Stimulated activated CD4-positive, alpha-beta T cell treated with anti-CD3 and anti-CD28 coated beads, Interleukin-1b, Interleukin-23, amount 100 ng/mL, for 4 hours (primary cell): ENCODE measurements around the gene UNC80.

Experiments used
- DNase-seq, 2 donors: peaks; one replicate each; pipeline ENCODE4 v3.0.0-alpha.2; 2020; ENCODE audit warnings: low read depth in 2 of 2

Gene UNC80

DNA sequence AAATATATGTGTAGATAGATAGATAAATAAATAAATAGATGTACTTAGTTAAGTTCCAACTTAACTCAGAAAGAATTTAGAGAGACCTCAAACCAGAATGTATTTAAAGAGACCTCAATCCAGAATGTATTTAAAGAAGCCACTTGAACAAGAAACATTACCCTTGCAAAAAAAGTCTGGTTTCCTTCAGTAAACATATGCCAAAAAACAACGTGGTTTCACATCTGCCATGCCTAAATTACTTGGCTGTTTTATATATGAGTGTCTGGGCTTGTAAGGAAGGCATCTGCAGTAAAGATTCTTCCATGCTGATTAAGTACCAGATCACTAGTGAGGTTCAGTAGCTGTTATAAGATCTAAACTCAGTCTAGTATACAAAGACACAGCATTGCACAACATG lies 201.7 kb downstream of the UNC80 start:
- DNase-seq: no peak

GRCh38 chr2:209974576-209974975 lies 202.9 kb downstream of the UNC80 start:
- no peak for DNase-seq

GRCh38 chr2:209976698-209977385 lies 205.2 kb downstream of the UNC80 start:
- no peak for DNase-seq

GRCh38 chr2:209977386-209978239 lies 206.0 kb downstream of the UNC80 start:
- no peak for DNase-seq

- DNase-seq: no peak
Observed at GRCh38 chr2:209984291-209984690, 212.7 kb downstream of the UNC80 start.

DNA sequence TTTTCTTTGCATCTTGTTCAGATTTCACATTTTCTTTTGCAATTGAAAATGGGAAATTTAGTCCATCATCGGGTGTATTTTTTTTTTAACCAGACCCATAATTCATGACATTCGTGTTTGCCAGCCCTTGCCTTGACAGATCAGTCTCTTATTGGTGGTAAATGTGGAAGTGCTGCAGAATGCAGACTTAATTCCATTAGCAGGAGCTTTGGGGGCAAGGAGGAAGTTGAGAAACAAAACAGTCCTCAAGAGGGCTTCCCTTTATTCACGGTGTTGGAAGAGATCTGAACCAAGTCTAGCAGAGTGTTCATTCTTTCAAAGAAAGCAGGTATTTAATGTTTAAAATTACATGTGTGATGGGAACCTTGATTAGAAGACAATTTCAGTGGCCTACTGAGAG lies 214.2 kb downstream of the UNC80 start:
- DNase-seq: no peak

GRCh38 chr2:209986415-209986814 lies 214.8 kb downstream of the UNC80 start:
- no peak for DNase-seq

DNA sequence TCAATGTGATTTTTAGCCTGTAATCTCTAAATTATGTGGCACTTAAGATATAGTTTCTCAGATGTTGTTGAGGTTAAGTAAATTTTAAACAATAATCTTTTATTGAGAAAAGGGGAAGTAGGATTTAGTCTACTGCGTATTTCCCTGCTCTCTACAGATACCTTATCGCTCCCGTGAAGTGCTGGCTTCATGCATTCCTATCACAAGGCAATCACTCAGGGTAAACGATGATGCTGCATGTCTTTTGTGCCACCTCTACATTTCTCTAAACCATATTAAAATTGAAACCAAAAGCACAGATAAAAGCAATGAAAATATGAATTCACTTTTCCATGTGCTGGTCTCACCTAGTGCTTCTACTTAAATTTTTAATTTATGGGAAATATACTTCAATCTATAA lies 216.4 kb downstream of the UNC80 start:
- DNase-seq: no peak

DNA sequence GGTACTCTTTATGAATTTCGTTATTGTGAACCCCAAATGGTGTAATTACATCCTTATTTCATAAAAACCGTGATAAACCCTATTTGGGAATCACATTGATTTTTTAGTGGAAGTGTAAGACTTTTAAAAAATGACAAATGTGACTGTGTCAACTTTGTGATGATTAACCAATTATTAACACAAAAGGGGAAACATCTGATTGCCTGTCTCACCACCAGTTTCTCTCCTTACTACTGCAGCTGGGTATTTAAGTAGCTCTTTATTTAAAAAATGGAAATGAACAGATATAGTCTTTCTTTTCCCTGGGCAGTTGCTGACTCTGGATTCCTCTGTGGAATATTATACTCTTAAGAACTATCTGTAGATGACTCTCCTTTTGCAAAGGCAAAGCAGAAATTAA lies 219.2 kb downstream of the UNC80 start:
- no peak for DNase-seq

DNA sequence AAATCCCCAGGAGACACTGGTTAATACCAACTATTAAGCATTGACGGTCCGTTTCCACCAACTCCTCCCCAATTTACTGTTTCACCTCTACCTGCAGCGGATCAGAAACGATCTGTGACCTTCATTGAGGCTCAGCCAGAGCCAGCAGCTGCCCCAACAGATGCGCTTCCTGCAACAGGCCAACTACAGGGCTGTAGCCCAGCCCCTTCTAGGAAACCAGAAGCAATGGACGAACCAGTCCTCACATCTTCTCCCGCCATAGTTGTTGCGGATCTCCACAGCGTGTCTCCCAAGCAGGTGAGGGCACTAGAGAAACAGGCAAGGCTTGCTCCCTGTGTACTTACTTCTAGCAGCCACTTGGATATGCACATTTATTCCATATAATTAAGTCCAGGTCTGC lies 222.3 kb downstream of the UNC80 start:
- no peak for DNase-seq

- no peak for DNase-seq
Observed at GRCh38 chr2:209998596-209998995, 227.0 kb downstream of the UNC80 start.

GRCh38 chr2:210000464-210001324 lies 229.1 kb downstream of the UNC80 start:
- DNase-seq: no peak

GRCh38 chr2:210002158-210003157 lies 230.8 kb downstream of the UNC80 start, which contains the start of gene RPE:
Gene RPE, plus strand, starts transcription at chr2:210002638. Its CDS starts 24 bp downstream, at chr2:210002662.
- DNase-seq: peak; percentile 97 to 98

DNA sequence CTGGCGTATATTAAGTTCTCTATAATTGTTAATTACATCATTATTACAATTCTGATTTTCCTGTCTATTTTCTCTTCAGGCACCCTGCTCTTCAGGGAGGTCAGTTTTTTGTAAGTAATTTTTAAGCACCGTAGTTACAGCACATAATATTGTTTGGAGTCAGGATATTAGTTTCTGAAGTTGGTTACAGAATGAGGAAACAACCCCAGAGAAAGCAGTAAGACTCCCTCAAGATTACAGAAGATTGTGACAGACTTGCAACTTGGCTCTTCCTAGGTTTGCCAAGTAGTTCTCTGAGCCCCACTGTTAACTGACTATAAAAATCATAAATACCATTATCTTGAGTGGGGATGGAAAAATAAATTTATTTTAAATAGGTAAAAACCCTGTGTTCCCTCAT lies 231.7 kb downstream of the UNC80 start:
- no peak for DNase-seq

DNA sequence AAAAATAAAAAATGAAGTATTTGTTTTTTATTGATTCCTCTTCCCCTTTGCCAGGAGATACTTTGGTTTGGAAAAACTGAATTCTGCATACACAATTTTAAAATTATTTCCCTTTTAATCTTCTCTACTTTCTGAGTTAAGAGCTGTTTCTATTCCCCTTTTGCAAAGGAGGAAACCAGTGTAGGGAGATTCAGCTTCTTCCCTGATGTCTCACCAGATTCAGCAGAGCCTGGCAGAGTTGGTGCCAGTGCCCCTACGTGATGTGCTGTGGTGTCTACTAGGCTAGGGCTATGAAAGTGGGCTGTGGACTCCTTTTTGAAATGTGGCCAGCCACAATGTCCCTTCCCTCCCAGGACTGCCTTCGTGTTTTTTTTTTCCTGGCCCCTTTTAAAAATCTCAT lies 233.2 kb downstream of the UNC80 start:
- no peak for DNase-seq

DNA sequence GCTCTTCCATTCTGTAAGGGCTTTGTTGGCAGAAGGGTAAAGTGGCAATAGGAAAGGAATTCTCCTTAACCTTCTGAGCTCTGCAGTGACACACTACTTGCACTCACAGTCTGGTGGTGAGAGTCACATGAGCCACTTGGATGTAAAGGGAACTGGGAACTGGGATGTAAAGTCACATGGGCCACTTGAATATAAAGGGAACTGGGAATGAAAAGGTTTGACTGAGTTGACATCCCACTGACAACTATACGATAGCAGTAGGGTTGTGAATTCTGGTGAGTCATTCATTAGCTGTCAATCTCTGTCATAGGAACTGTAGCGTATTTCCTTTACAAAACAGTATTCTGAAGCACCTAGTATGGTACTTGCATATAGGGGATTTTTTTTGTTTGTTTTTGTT lies 236.3 kb downstream of the UNC80 start:
- no peak for DNase-seq

DNA sequence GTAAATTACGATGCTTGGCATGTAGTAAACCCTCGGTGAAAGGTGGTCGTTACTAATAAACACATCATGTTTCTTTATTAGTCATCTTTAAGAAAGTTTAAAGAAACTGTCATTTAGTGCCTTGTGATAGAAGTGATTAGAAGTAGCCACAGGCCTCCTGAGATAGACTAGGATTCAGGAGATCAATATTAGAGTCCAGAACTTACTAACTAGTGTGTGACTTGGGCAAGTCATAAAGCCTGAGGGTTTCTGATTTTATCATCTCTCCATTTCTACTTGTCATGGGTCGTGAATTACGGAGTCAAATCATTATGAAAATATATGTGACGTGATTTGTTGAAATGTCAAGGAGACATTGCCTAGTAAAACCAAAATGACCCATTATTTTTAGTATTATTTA lies 237.5 kb downstream of the UNC80 start:
- DNase-seq: no peak

DNA sequence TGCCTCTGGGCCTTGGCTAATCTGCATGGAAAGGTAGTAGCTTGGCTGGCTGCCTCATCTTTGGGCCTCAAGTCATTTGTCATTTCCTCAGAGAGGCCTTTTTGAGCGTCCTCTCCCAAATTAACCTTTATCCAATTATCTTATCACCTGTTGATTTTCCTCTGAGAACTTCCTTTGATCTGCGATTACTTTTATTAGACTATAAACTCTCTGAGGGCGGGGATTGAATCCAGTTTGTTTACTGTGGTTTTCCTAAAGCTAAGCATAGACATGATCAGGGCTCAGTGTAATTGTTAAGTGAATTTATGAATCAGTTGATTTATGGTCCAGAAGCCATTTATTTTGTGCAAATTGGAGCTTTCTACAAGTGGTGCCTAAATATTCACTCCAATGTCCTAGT lies 238.3 kb downstream of the UNC80 start:
- no peak for DNase-seq

GRCh38 chr2:210020138-210020537 lies 248.5 kb downstream of the UNC80 start:
- DNase-seq: no peak

DNA sequence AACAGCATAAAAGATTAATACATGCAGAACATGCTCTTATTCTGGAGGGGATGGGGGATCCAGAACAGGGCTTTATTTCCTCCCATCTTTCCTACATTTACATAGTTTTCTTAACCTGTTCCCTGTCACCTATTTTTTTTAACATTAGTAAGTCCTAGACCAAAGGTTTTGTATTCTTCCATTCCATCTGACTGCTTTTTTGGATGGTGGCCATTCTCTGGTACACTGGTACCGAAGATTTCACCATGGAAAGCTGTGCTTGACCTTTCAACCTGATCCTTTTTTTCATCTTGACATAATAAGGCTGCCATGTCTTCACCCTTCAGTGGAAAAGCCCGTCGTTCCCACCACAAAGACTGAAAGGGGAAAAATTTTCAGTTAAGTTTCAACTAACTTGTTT lies 251.2 kb downstream of the UNC80 start:
- no peak for DNase-seq

DNA sequence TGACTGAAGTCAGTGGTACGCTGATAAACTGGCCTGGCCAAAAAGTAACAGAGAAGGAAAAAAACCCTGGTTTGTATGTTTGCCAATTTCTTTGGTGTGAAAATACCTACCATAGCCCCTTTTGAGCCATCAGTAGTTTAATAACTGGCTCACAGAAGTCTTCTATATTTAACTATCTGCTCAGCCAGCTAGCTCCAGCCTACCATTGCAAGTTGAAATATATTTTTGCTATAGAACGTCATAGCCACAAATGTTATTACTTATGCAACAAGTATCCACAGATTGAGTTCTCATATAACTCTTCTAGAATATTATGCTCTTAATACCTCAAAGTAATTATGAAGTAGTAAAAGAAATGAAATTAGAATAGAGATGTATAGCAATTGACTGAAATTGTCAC lies 256.0 kb downstream of the UNC80 start:
- no peak for DNase-seq
